ENCODE data around the gene RYR1.

Gene RYR1

GRCh38 chr19:38497907-38498306 is 64.4 kb downstream of the RYR1 start:
- H3K36me3 ChIP-seq = no peaks in the 10 kb centered on the region
- H3K9me3 ChIP-seq = no peaks in the 10 kb centered on the region
- H3K4me1 ChIP-seq = no peaks in the 10 kb centered on the region
- peaks cover 0 to 19% of the 10 kb centered on the region in 2 donors for H3K27me3 ChIP-seq
- H3K27ac ChIP-seq = no peak overlapping the region
- no peak for TF ChIP-seq CTCF (IDR thresholded peaks at IDR 0.05)
- DNase-seq = no peak
- intact Hi-C loops (cut with DNase I; ENCODE audit: low total_unique reads) = no loop called here
- H3K4me3 ChIP-seq = no peak overlapping the region

- Histone ChIP-seq H3K4me1 (no peaks in the 10 kb centered on the region), H3K27me3 (peaks cover 0 to 19% of the 10 kb centered on the region in 2 donors), H3K36me3 (no peaks in the 10 kb centered on the region), H3K27ac (no peak overlapping the region), H3K4me3 (no peak overlapping the region), H3K9me3 (no peaks in the 10 kb centered on the region)
- TF ChIP-seq CTCF (IDR thresholded peaks at IDR 0.05) = no peak
- intact Hi-C loops (cut with DNase I; ENCODE audit: low total_unique reads) = no loop called here
- no peak for DNase-seq
These were observed 66.0 kb downstream of the RYR1 start for GRCh38 chr19:38499532-38499931.

- TF ChIP-seq CTCF (IDR thresholded peaks at IDR 0.05) = no peak
- Histone ChIP-seq H3K9me3 (no peaks in the 10 kb centered on the region), H3K27ac (no peak overlapping the region), H3K36me3 (no peaks in the 10 kb centered on the region), H3K4me3 (no peak overlapping the region), H3K27me3 (peaks cover 0 to 22% of the 10 kb centered on the region in 2 donors), H3K4me1 (no peaks in the 10 kb centered on the region)
- no peak for DNase-seq
- intact Hi-C loops (cut with DNase I; ENCODE audit: low total_unique reads) = loop anchor here (10.0 kb wide), 1 partner anchor 86 kb away; no protein-coding TSS in a partner anchor
These were observed 67.0 kb downstream of the RYR1 start for GRCh38 chr19:38500450-38500849.

- Histone ChIP-seq H3K27me3 (peaks cover 0 to 41% of the 10 kb centered on the region in 2 donors), H3K36me3 (no peaks in the 10 kb centered on the region), H3K9me3 (no peaks in the 10 kb centered on the region), H3K27ac (no peak overlapping the region), H3K4me3 (no peak overlapping the region), H3K4me1 (no peaks in the 10 kb centered on the region)
- no peak for DNase-seq
- no peak for TF ChIP-seq CTCF (IDR thresholded peaks at IDR 0.05)
- intact Hi-C loops (cut with DNase I; ENCODE audit: low total_unique reads) = loop anchor here (10.0 kb wide), 1 partner anchor 88 kb away; no protein-coding TSS in a partner anchor
These were observed 69.1 kb downstream of the RYR1 start for GRCh38 chr19:38502410-38503076.

- DNase-seq = no peak
- Histone ChIP-seq H3K27ac (no peak overlapping the region), H3K4me3 (no peak overlapping the region), H3K4me1 (no peaks in the 10 kb centered on the region), H3K27me3 (peaks cover 0 to 41% of the 10 kb centered on the region in 2 donors), H3K36me3 (no peaks in the 10 kb centered on the region), H3K9me3 (no peaks in the 10 kb centered on the region)
- intact Hi-C loops (cut with DNase I; ENCODE audit: low total_unique reads) = loop anchor here (10.0 kb wide), 1 partner anchor 88 kb away; no protein-coding TSS in a partner anchor
- TF ChIP-seq CTCF (IDR thresholded peaks at IDR 0.05) = no peak
These were observed 69.6 kb downstream of the RYR1 start for GRCh38 chr19:38503077-38503410.
